HG02870 (cell line): ENCODE data around the gene ABHD2.
"Not testable (repeated sequence)": the region's sequence is repeated elsewhere in the genome, so short reads cannot be mapped to it uniquely, and the experiment has no call there.

Source experiments
- ATAC-seq: cut with Tn5 transposase; IDR thresholded peaks from one replicate; pipeline ENCODE4 v1.9.1; 2021; ENCODE audit warnings: mild to moderate bottlenecking, moderate library complexity; ENCODE audit not compliant: unreplicated experiment

Gene ABHD2

GRCh38 chr15:89075101-89075640 lies 13.1 kb upstream of the ABHD2 start:
- ATAC-seq, result no peak

- ATAC-seq, result no peak
Observed at GRCh38 chr15:89075846-89076245, 12.4 kb upstream of the ABHD2 start.

GRCh38 chr15:89077750-89078149 lies 10.5 kb upstream of the ABHD2 start:
- no peak for ATAC-seq

- ATAC-seq, result no peak
Observed at GRCh38 chr15:89078851-89079810, 9.1 kb upstream of the ABHD2 start.

- no peak for ATAC-seq
Observed at GRCh38 chr15:89081878-89082277, 6.4 kb upstream of the ABHD2 start.

- ATAC-seq, result no peak
Observed at GRCh38 chr15:89083246-89083645, 5.0 kb upstream of the ABHD2 start.

- no peak for ATAC-seq
Observed at GRCh38 chr15:89085289-89085926, 2.8 kb upstream of the ABHD2 start.

GRCh38 chr15:89085933-89086332 lies 2.3 kb upstream of the ABHD2 start:
- not testable (repeated sequence) for ATAC-seq

- not testable (repeated sequence) for ATAC-seq
Observed at GRCh38 chr15:89086390-89086789, 1.9 kb upstream of the ABHD2 start.

- ATAC-seq, result no peak
Observed at GRCh38 chr15:89087161-89087829, 961 bp upstream of the ABHD2 start.

GRCh38 chr15:89088605-89089315 lies 504 bp downstream of the ABHD2 start:
- ATAC-seq, result no peak

GRCh38 chr15:89089316-89090230 lies 1.3 kb downstream of the ABHD2 start:
- ATAC-seq, result no peak

GRCh38 chr15:89090791-89091626 lies 2.8 kb downstream of the ABHD2 start:
- ATAC-seq, result no peak

- no peak for ATAC-seq
Observed at GRCh38 chr15:89091627-89092220, 3.5 kb downstream of the ABHD2 start.

GRCh38 chr15:89093509-89093908 lies 5.3 kb downstream of the ABHD2 start:
- no peak for ATAC-seq

GRCh38 chr15:89095073-89095472 lies 6.8 kb downstream of the ABHD2 start:
- ATAC-seq, result no peak

GRCh38 chr15:89095556-89095955 lies 7.3 kb downstream of the ABHD2 start:
- ATAC-seq, result no peak

- no peak for ATAC-seq
Observed at GRCh38 chr15:89096664-89097063, 8.4 kb downstream of the ABHD2 start.
